Endodermal cell (in vitro differentiated cells): ENCODE data around the gene LRTM2. TPM values are rescaled to one million over a fixed set of nuclear protein-coding genes. Genes with fewer than 3 reads are reported as not detected.

Experiments
- DNase-seq: peaks from one replicate; pipeline ENCODE4 v3.0.0-alpha.2; 2017
- H3K27ac ChIP-seq: 2 replicates; pipeline ENCODE4 v1.5.1; 2013; ENCODE audit warnings: mild to moderate bottlenecking, low read depth, low read length, moderate library complexity
- H3K27me3 ChIP-seq: 2 replicates; pipeline ENCODE4 v1.6.1; 2013; ENCODE audit warnings: mild to moderate bottlenecking, low read length, moderate library complexity; ENCODE audit not compliant: insufficient read depth, control insufficient read depth, poor library complexity, severe bottlenecking
- H3K36me3 ChIP-seq: 2 replicates; pipeline ENCODE4 v1.7.0; 2013; ENCODE audit warnings: mild to moderate bottlenecking, low read length, moderate library complexity; ENCODE audit not compliant: control insufficient read depth, insufficient read depth
- H3K4me1 ChIP-seq: one replicate; pipeline ENCODE4 v1.7.0; 2013; ENCODE audit warnings: low read length; ENCODE audit not compliant: control insufficient read depth, insufficient read depth
- H3K4me3 ChIP-seq: 2 replicates; pipeline ENCODE4 v1.5.1; 2013; ENCODE audit warnings: mild to moderate bottlenecking, low read length, moderate library complexity
- H3K9ac ChIP-seq: 2 replicates; pipeline ENCODE4 v1.6.1; 2013; ENCODE audit warnings: mild to moderate bottlenecking, low read length, moderate library complexity; ENCODE audit not compliant: poor library complexity, severe bottlenecking; ENCODE audit errors: extremely low read depth
- H3K9me3 ChIP-seq: 2 replicates; pipeline ENCODE4 v1.6.1; 2013; ENCODE audit warnings: mild to moderate bottlenecking, low read length, moderate library complexity; ENCODE audit not compliant: control insufficient read depth
- H3K27ac Mint-ChIP-seq: 2 replicates; pipeline ENCODE4 v1.8.0; 2020; ENCODE audit warnings: mixed read lengths
- H3K27me3 Mint-ChIP-seq: 2 replicates; pipeline ENCODE4 v1.8.0; 2021; ENCODE audit warnings: mild to moderate bottlenecking, mixed read lengths; ENCODE audit not compliant: insufficient read depth
- H3K36me3 Mint-ChIP-seq: 2 replicates; pipeline ENCODE4 v1.8.0; 2020; ENCODE audit warnings: low read depth, mixed read lengths
- H3K4me1 Mint-ChIP-seq: 2 replicates; pipeline ENCODE4 v1.8.0; 2020; ENCODE audit warnings: mixed read lengths
- H3K4me3 Mint-ChIP-seq: 2 replicates; pipeline ENCODE4 v1.8.0; 2020; ENCODE audit warnings: mild to moderate bottlenecking, moderate library complexity, mixed read lengths
- H3K9me3 Mint-ChIP-seq: 2 replicates; pipeline ENCODE4 v1.8.0; 2020; ENCODE audit warnings: mild to moderate bottlenecking, mixed read lengths
- WGBS, 2 experiments: methylation state at CpG; one replicate each; pipeline versions ENCODE4 v1.1.5 to v1.1.7; 2013; ENCODE audit warnings: missing lambda C conversion rate in 2 of 2, mixed read lengths in 1 of 2; ENCODE audit not compliant: insufficient coverage in 1 of 2, insufficient read length in 1 of 2; 5-methylcytosine and 5-hydroxymethylcytosine counted together
- long read RNA-seq, 4 experiments: library from polyadenylated mRNA in 2 of 4; library from RNA in 1 of 4; library from capped mRNA in 1 of 4; stranded (forward) in 3 of 4; unstranded in 1 of 4; transcript quantifications; one replicate each; pipeline ENCODE4 v2.0.0, GENCODE V29; 2020 to 2021; ENCODE audit warnings: inconsistent platforms in 1 of 4
- polyA plus RNA-seq, 2 experiments: library from polyadenylated mRNA; stranded (reverse); fragments of 50-300 nt; gene quantifications; one replicate each; pipeline ENCODE4 v1.2.3, GENCODE V29; 2013
- total RNA-seq, 2 donors: library from RNA; stranded (reverse); fragmentation: NEBNext Ultra II Directional in 1 of 2; extraction: Animal tissue kit (Norgen Biotek cat#: 25700) in 1 of 2; gene quantifications; 2 replicates in 1 of 2; 3 replicates in 1 of 2; pipeline ENCODE4 v1.2.1, GENCODE V29; 2021
- TF ChIP-seq, protein P1 (sequence below): fragments of 200-600 bp; sonication (generic); conservative IDR thresholded peaks from 2 replicates; pipeline ENCODE4 v1.5.0; 2021; ENCODE audit warnings: antibody characterized with exemption, mild to moderate bottlenecking

Gene LRTM2
- under 1 TPM; 0.40 TPM for total RNA-seq
- polyA plus RNA-seq (2013, experiment 1 of 2), result 0.25 TPM
- polyA plus RNA-seq (2013, experiment 2 of 2), result not detected
- long read RNA-seq, experiment 1, result 0 reads
- long read RNA-seq, experiment 2, result 0 reads
- long read RNA-seq, experiment 3, result 0 reads
- long read RNA-seq, experiment 4, result 0 reads

DNA sequence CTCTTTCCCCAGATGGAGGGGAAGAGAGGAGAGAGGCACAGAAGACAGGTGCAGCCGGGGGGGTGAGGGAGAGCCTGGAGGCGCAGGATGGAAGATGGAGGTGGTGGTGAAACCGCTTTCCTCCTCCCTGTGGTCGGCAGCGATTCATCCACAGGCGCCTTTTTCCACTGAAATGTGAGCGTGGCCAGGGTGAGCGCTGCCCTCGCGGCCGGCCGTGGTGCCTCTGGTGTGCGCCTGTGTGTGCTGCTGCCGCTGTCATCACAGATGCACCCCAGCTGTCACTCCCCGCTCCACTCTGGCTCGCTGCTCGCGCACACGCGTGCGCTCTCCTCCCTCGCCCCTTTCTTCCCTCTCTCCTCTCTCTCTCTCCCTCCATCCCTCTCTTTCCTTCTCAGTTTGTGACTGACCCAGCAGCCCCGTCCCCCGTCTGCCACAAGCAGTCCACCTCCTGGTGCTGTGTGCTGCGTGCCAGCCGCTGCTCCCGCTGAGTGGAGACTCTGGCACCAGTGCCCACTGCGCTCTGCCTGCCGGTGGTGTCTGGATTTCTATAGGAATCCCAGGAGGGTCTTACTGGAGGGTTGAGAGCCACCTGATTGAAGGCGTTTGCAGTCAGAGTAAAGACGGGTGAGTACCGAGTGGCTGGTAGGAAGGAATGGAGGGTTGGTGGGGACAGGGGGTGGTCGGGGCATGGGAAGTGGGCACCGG, at the start of gene LRTM2:
LRTM2 (plus strand) TSS at position 375 of the 705 bp plus-strand sequence. CDS start 7,584 bp downstream, outside the sequence.
- peak within 1 kb of the TSS; percentile 34 for H3K4me3 Mint-ChIP-seq
- no peak within 1 kb of the TSS for H3K27ac ChIP-seq
- H3K27ac Mint-ChIP-seq, result no peak within 1 kb of the TSS
- H3K9me3 Mint-ChIP-seq, result peaks cover 18% of the 10 kb centered on the region
- DNase-seq, result no peak
- H3K4me1 Mint-ChIP-seq, result peaks cover 22% of the 10 kb centered on the region
- H3K4me3 ChIP-seq, result no peak within 1 kb of the TSS
- TF ChIP-seq, protein P1, sequence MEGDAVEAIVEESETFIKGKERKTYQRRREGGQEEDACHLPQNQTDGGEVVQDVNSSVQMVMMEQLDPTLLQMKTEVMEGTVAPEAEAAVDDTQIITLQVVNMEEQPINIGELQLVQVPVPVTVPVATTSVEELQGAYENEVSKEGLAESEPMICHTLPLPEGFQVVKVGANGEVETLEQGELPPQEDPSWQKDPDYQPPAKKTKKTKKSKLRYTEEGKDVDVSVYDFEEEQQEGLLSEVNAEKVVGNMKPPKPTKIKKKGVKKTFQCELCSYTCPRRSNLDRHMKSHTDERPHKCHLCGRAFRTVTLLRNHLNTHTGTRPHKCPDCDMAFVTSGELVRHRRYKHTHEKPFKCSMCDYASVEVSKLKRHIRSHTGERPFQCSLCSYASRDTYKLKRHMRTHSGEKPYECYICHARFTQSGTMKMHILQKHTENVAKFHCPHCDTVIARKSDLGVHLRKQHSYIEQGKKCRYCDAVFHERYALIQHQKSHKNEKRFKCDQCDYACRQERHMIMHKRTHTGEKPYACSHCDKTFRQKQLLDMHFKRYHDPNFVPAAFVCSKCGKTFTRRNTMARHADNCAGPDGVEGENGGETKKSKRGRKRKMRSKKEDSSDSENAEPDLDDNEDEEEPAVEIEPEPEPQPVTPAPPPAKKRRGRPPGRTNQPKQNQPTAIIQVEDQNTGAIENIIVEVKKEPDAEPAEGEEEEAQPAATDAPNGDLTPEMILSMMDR, result no peak
- H3K27me3 ChIP-seq, result peaks cover 34% of the 10 kb centered on the region
- H3K9me3 ChIP-seq, result no peaks in the 10 kb centered on the region
- 31 to 41% methylated on average over 21 to 34 of the region's 34 CpGs for WGBS, 2 experiments
- no peak within 1 kb of the TSS for H3K9ac ChIP-seq
- H3K4me1 ChIP-seq, result no peaks in the 10 kb centered on the region
- no peaks in the 10 kb centered on the region for H3K36me3 Mint-ChIP-seq
- H3K36me3 ChIP-seq, result no peaks in the 10 kb centered on the region
- peaks cover 44% of the 10 kb centered on the region for H3K27me3 Mint-ChIP-seq

DNA sequence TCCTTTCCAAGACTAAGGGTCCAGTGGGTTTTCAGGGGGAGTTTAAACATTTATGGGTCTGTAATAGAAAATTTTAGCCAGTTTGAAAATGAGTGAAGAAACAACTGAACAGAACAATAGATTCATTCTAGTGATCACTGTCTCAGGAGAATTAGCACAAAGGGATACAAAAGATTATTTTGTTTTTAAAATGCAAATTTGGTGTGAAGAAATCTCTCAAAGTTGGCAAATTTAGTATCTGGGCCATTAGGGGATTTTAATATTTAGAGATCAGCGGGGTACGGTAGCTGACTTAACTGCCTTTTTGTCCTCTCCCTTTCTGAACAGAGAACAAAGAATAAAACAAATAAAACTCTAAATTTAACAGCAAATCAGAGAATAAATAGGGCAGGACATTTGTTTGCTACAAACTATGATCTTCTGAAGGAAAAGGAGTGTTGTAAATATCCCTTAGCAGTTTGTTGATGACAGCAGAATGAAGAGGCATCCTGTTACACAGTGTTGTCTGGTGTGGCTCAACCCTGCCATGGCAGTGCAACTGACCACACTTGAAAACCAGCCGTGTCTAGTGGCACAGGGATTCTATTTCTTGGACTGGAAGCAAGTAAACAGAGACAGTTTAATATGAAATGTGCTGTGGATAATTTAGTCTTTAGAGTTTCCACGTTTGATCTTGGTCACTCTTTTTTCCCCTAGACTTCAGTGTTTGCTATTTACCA, 46.3 kb upstream of the LRTM2 start:
- Mint-ChIP-seq H3K27me3 (no peaks in the 10 kb centered on the region), H3K27ac (peak overlapping the region; percentile 7), H3K4me1 (peaks cover 54% of the 10 kb centered on the region), H3K36me3 (peaks cover 34% of the 10 kb centered on the region), H3K9me3 (no peaks in the 10 kb centered on the region), H3K4me3 (no peak overlapping the region)
- Histone ChIP-seq H3K4me3 (no peak overlapping the region), H3K9me3 (no peaks in the 10 kb centered on the region), H3K27ac (no peak overlapping the region), H3K27me3 (no peaks in the 10 kb centered on the region), H3K4me1 (peaks cover 18% of the 10 kb centered on the region), H3K36me3 (peaks cover 41% of the 10 kb centered on the region), H3K9ac (peak overlapping the region; percentile 8)
- TF ChIP-seq, protein P1, result no peak
- DNase-seq, result no peak
- 95 to 100% methylated on average over 1 to 4 of the region's 4 CpGs for WGBS, 2 experiments

DNA sequence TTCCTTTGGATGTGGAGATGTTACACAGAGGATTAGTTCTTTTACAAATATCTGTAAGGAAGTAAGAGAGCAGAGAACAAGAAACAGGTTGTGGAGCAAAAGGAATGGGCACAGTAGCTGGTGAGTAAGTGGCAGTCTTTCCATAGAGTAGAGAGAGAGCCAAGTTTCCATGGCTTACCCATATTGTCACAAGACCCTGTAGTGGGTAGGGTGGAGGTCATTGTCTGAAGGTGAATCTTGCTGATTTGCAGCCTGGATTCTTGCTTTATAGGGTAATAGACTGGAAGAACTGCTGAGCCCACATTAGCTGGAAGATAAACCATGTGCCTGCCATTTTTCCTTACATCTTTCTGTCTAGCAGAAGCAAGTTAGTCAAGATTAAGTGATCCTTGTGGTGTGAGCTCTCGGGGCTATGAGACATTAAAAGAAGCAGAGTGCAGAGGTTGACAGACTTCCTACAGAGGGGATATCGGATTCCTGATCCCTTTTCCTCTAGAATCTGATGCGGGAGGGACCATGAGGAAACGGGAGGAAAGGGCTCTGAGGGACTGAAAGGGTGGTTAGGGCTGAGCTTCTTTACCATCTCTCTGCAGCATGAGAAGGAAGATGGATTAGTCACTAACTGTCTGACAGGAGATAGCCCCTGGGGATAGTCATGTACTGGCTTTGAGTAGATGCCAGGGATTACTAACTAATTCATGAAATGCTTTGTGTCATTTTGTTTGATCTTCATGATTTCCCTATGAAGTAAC, 44.0 kb upstream of the LRTM2 start:
- Histone ChIP-seq H3K9ac (no peak overlapping the region), H3K4me1 (peaks cover 17% of the 10 kb centered on the region), H3K36me3 (peaks cover 55% of the 10 kb centered on the region), H3K4me3 (peak overlapping the region; percentile 31), H3K27ac (peak overlapping the region; percentile 52), H3K27me3 (no peaks in the 10 kb centered on the region), H3K9me3 (no peaks in the 10 kb centered on the region)
- WGBS, 2 experiments, result 31 to 49% methylated on average over 4 of the region's 4 CpGs
- DNase-seq, result peak; percentile 67
- Mint-ChIP-seq H3K4me3 (no peak overlapping the region), H3K27ac (peak overlapping the region; percentile 32), H3K36me3 (peaks cover 47% of the 10 kb centered on the region), H3K9me3 (no peaks in the 10 kb centered on the region), H3K27me3 (no peaks in the 10 kb centered on the region), H3K4me1 (peaks cover 52% of the 10 kb centered on the region)
- TF ChIP-seq, protein P1, result no peak
